ENCODE measurements around the gene LYST. TPM values are rescaled to one million over a fixed set of nuclear protein-coding genes. Genes with fewer than 3 reads are reported as not detected.

The LYST gene
- total RNA-seq, 4 donors from 2014 or later: 65.1 to 73.5 (median 68.1) TPM

DNA sequence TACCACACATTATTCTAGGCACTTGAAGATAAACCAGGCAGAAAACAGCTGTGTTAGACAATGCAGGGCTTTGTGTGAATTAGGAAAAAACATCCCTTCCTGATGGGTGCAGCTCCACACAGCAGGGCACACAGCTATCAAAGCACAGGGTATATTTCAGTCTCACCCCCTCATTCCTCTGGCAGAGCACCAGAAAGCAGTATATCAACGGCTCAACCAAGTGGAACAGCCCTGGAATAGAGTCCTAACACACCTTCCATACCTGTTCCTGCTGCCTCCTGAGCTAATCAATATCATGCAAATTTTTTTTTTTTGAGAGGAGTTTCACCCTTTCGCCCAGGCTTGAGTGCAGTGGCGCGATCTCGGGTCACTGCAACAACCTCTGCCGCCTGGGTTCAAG lies 32.1 kb downstream of the LYST start:
- TF ChIP-seq, protein P1, sequence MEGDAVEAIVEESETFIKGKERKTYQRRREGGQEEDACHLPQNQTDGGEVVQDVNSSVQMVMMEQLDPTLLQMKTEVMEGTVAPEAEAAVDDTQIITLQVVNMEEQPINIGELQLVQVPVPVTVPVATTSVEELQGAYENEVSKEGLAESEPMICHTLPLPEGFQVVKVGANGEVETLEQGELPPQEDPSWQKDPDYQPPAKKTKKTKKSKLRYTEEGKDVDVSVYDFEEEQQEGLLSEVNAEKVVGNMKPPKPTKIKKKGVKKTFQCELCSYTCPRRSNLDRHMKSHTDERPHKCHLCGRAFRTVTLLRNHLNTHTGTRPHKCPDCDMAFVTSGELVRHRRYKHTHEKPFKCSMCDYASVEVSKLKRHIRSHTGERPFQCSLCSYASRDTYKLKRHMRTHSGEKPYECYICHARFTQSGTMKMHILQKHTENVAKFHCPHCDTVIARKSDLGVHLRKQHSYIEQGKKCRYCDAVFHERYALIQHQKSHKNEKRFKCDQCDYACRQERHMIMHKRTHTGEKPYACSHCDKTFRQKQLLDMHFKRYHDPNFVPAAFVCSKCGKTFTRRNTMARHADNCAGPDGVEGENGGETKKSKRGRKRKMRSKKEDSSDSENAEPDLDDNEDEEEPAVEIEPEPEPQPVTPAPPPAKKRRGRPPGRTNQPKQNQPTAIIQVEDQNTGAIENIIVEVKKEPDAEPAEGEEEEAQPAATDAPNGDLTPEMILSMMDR (IDR thresholded peaks at IDR 0.05; ENCODE audit: low read depth): no peak

DNA sequence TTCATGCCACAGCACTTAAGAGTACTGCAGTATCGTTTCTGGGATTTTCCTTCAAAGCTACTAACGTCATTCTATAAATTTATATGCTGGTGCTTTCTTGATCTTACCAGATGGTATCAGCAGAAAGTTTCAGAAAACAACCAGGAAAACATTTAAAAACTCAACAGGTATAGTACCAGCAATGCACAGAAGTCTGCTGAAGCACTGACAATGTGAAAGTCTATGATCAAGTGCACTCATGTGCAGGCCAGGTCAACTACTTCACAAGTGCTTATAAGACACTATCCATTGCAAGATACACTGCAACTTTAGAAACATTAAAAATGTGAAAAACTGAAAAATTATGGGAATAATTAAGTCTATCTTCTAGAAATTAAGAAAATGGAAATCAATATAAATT lies 34.7 kb downstream of the LYST start:
- TF ChIP-seq, protein P1 (IDR thresholded peaks at IDR 0.05; ENCODE audit: low read depth): no peak

GRCh38 chr1:235831148-235831547 lies 35.6 kb downstream of the LYST start:
- TF ChIP-seq, protein P1 (IDR thresholded peaks at IDR 0.05; ENCODE audit: low read depth): no peak

DNA sequence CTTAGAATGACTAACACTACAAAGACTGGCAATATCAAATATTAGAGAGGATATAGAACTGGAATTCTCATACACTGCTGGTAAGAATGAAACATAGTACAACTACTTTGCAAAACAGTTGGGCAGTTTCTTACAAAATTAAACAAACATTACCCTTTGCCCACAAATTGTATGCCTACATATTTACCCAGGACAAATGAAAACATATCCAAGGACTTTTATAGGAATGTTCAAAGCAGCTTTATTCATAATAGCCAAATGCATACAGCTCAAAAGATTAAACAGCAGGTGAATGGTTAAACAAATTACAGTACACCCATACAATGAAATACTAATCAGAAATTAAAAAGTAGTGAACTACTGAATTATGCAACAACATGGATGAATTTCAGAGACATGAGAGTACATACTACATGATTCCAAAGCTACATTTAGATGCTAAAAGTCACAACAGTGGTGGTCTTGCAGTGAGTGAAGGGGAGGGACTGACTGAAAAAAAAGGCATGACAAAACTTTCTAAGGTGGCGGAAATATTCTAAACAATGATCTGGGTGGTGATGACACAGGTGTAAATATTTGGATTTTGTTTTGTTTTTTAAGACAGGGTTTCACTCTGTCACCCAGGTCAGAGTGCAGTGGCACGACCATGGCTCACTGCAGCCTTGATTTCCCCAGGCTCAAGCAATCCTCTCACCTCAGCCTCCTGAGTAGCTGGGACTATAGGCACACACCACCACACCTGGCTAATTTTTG lies 40.4 kb downstream of the LYST start:
- TF ChIP-seq, protein P1 (IDR thresholded peaks at IDR 0.05; ENCODE audit: low read depth): no peak

GRCh38 chr1:235825229-235825628 lies 41.5 kb downstream of the LYST start:
- TF ChIP-seq, protein P1 (IDR thresholded peaks at IDR 0.05; ENCODE audit: low read depth): no peak

GRCh38 chr1:235823684-235824083 lies 43.0 kb downstream of the LYST start:
- TF ChIP-seq, protein P1 (IDR thresholded peaks at IDR 0.05; ENCODE audit: low read depth): no peak

GRCh38 chr1:235822685-235823084 lies 44.0 kb downstream of the LYST start:
- TF ChIP-seq, protein P1 (IDR thresholded peaks at IDR 0.05; ENCODE audit: low read depth): no peak

All from subcutaneous adipose tissue (tissue), 4 donors.